ENCODE measurements around the gene OR6C76. TPM values are rescaled to one million over a fixed set of nuclear protein-coding genes. Genes with fewer than 3 reads are reported as not detected.
"Not testable (repeated sequence)": the region's sequence is repeated elsewhere in the genome, so short reads cannot be mapped to it uniquely, and the experiment has no call there.

Gene OR6C76
- total RNA-seq, 1 donor from 2014 or later: not detected

GRCh38 chr12:55413498-55414388, 12.3 kb upstream of the OR6C76 start:
- H3K27me3 ChIP-seq (ENCODE audit: control insufficient read depth, insufficient read depth, low read length); H3K4me3 ChIP-seq (ENCODE audit: low read depth, low read length); DNase-seq (ENCODE audit: low read depth); H3K36me3 ChIP-seq (ENCODE audit: control insufficient read depth, insufficient read depth, low read length): not testable (repeated sequence)
- FAIRE-seq: peak; percentile 40

GRCh38 chr12:55414396-55414823, 11.6 kb upstream of the OR6C76 start:
- not testable (repeated sequence) for FAIRE-seq; H3K4me3 ChIP-seq (ENCODE audit: low read depth, low read length); H3K27me3 ChIP-seq (ENCODE audit: control insufficient read depth, insufficient read depth, low read length); DNase-seq (ENCODE audit: low read depth); H3K36me3 ChIP-seq (ENCODE audit: control insufficient read depth, insufficient read depth, low read length)

GRCh38 chr12:55414889-55415288, 11.2 kb upstream of the OR6C76 start:
- H3K36me3 ChIP-seq (ENCODE audit: control insufficient read depth, insufficient read depth, low read length); DNase-seq (ENCODE audit: low read depth); H3K27me3 ChIP-seq (ENCODE audit: control insufficient read depth, insufficient read depth, low read length); H3K4me3 ChIP-seq (ENCODE audit: low read depth, low read length); FAIRE-seq: not testable (repeated sequence)

- Histone ChIP-seq H3K36me3 (ENCODE audit: control insufficient read depth, insufficient read depth, low read length) (no peaks in the 10 kb centered on the region), H3K4me3 (ENCODE audit: low read depth, low read length) (no peak overlapping the region), H3K27me3 (ENCODE audit: control insufficient read depth, insufficient read depth, low read length) (no peaks in the 10 kb centered on the region)
- TF ChIP-seq CTCF (IDR thresholded peaks at IDR 0.05; ENCODE audit: insufficient read depth, low read length, severe bottlenecking): no peak
- FAIRE-seq: no peak
- DNase-seq (ENCODE audit: low read depth): no peak
These were observed 9.1 kb upstream of the OR6C76 start for GRCh38 chr12:55416961-55417360.

GRCh38 chr12:55420307-55420962, 5.6 kb upstream of the OR6C76 start:
- FAIRE-seq (peak; percentile 7), DNase-seq (ENCODE audit: low read depth) (no peak)
- no peak for TF ChIP-seq CTCF (IDR thresholded peaks at IDR 0.05; ENCODE audit: insufficient read depth, low read length, severe bottlenecking)
- Histone ChIP-seq H3K27me3 (ENCODE audit: control insufficient read depth, insufficient read depth, low read length) (no peaks in the 10 kb centered on the region), H3K36me3 (ENCODE audit: control insufficient read depth, insufficient read depth, low read length) (no peaks in the 10 kb centered on the region), H3K4me3 (ENCODE audit: low read depth, low read length) (no peak overlapping the region)

GRCh38 chr12:55428331-55429243, 2.5 kb downstream of the OR6C76 start:
- Histone ChIP-seq H3K4me3 (ENCODE audit: low read depth, low read length) (no peak overlapping the region), H3K27me3 (ENCODE audit: control insufficient read depth, insufficient read depth, low read length) (no peaks in the 10 kb centered on the region), H3K36me3 (ENCODE audit: control insufficient read depth, insufficient read depth, low read length) (no peaks in the 10 kb centered on the region)
- no peak for FAIRE-seq
- no peak for TF ChIP-seq CTCF (IDR thresholded peaks at IDR 0.05; ENCODE audit: insufficient read depth, low read length, severe bottlenecking)
- DNase-seq (ENCODE audit: low read depth): no peak

GRCh38 chr12:55441233-55441632, 15.2 kb downstream of the OR6C76 start:
- not testable (repeated sequence) for DNase-seq (ENCODE audit: low read depth); FAIRE-seq; H3K4me3 ChIP-seq (ENCODE audit: low read depth, low read length); H3K27me3 ChIP-seq (ENCODE audit: control insufficient read depth, insufficient read depth, low read length); H3K36me3 ChIP-seq (ENCODE audit: control insufficient read depth, insufficient read depth, low read length)
